Measurements from ENCODE around the gene KDR.

KDR gene

DNA sequence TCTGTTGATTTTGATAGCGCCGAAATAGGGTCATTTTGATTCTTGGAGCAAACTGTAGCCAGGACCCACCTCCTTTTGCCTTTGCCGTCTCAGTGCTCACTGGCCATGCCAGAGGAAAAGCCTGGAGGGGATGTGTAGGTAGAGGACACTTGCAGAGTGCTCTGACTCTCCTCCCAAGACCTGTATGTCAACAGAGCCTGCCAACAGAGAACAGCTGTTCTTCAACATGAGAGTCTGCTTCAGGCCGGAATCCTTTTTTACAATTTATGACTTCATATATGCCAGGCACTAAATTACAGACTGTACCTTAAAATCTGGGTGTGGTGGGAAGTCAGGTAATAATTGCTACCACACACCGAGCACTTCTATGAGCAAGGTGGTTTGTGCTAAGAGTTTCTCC, 94.2 kb downstream of the KDR start:
- FAIRE-seq (no peak), DNase-seq (ENCODE audit: low spot score) (no peak)

DNA sequence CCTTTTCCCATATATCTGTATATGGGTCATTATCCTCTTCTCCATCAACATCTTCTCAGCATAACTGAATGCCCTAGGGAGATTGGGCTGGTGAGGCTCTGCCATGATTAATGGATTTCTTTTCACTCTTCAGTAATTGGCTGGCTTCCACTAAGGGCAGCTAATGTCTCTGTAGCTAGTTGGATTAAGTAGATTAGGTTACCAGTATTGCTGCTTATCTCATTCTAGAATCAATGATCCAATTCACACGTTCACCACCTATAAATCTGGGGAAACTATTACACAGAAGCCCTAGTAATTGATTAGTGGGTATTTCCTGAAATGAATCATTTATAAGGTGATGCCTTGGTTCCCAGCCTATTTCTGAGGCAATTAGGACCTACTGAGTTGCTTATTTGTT, 94.8 kb downstream of the KDR start:
- DNase-seq (ENCODE audit: low spot score) = no peak
- no peak for FAIRE-seq

DNA sequence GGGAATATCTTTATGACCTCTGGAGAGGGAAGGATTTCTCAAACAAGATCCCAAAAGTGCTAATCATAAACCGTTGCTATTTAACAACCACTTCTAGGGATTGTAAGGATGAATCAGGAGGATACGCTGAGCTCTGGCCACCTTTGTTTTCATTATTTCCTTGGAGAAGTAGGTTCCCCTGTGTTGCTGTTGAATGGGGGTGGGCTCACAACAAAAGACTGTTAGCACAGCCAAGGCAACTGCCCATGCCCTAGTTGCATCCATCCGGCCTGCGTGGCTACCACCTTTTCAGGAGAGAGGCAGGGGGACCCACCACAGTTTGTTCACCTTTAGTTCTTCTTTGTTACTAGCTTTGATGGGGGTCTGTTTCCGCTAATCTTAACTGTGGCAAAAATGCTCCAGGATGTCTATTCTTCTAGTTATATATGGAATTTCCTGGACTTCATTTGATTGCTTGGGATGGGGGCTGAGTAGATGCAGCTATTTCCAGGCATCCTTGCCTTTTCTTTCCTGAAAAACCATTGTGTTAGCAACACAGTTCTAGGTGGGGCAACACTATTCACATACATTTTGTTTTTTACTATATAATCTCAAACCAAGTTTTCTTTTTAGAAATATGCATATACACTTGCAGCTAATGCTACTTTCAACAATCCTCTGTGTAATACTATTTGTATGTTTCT, 95.4 kb downstream of the KDR start:
- FAIRE-seq (no peak), DNase-seq (ENCODE audit: low spot score) (no peak)

DNA sequence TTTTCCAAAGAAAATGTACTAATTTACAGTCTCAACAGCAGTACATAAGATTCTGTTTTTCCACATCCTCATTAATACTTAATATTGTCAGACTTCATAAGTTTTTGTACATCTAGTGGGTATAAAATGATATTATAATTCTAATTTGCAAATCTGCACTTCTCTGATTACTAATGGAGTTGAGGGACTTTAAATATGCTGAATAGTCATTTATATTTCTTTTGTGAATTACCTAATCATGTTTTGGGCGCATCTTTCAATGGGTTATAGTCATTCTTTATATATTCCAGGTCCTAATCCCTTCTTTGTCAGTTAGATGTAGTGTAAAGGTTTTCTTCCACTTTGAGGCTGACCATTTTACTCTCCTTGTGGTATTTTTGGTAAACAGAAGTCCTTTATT, 96.1 kb downstream of the KDR start:
- DNase-seq (ENCODE audit: low spot score) (no peak), FAIRE-seq (no peak)

All from RCC 7860 (cell line).